IMR-90 (cell line): ENCODE measurements around the gene TTLL11. TPM values are rescaled to one million over a fixed set of nuclear protein-coding genes. Genes with fewer than 3 reads are reported as not detected.

Experiments
- ATAC-seq: fragments of 200-7000 bp; cut with Tn5 transposase; 2 replicates; pipeline ENCODE4 v1.9.1; 2020; ENCODE audit warnings: low read depth, mild to moderate bottlenecking, moderate library complexity
- BruUV-seq: library from RNA; stranded (reverse); fragments of 400-500 nt; replicated peaks from 2 replicates; lab custom pipeline; 2021; lab: Mats Ljungman, UMichigan
- CTCF ChIA-PET: fragments of 300-600 bp; formaldehyde crosslinking; extraction: SDS; loops from one replicate; lab custom pipeline; 2021; ENCODE audit warnings: antibody characterized with exemption; lab: Yijun Ruan, JAX
- POLR2A ChIA-PET: fragments of 300-600 bp; sonication (Branson Sonifier 250); formaldehyde crosslinking; loops from one replicate; lab custom pipeline; 2022; ENCODE audit warnings: antibody characterized with exemption; ENCODE audit not compliant: unreplicated experiment; lab: Charles Lee
- DNase-seq: peaks from one replicate; pipeline ENCODE4 v3.0.0; 2013
- H2AFZ ChIP-seq: replicated peaks from 2 replicates; pipeline ENCODE3; 2013; ENCODE audit warnings: low read length, mild to moderate bottlenecking; ENCODE audit not compliant: poor library complexity
- H2AK5ac ChIP-seq: 2 replicates; pipeline ENCODE4 v1.6.1; 2013; ENCODE audit warnings: low read depth, low read length, inconsistent platforms
- H2AK9ac ChIP-seq: replicated peaks from 2 replicates; pipeline ENCODE3; 2013; ENCODE audit warnings: mild to moderate bottlenecking, low read depth, low read length, moderate library complexity; ENCODE audit not compliant: poor library complexity
- H2BK120ac ChIP-seq: 2 replicates; pipeline ENCODE4 v1.6.1; 2013; ENCODE audit warnings: low read depth, low read length, inconsistent platforms
- H2BK15ac ChIP-seq: 3 replicates; pipeline ENCODE4 v1.6.1; 2013; ENCODE audit warnings: low read depth, low read length, inconsistent platforms
- H2BK20ac ChIP-seq: 2 replicates; pipeline ENCODE4 v1.6.1; 2013; ENCODE audit warnings: low read depth, mild to moderate bottlenecking, inconsistent platforms, low read length, moderate library complexity
- H2BK5ac ChIP-seq: 2 replicates; pipeline ENCODE4 v1.6.1; 2013; ENCODE audit warnings: mild to moderate bottlenecking, low read depth, low read length, inconsistent platforms; ENCODE audit not compliant: poor library complexity, severe bottlenecking
- H3K14ac ChIP-seq: replicated peaks from 2 replicates; pipeline ENCODE4 v1.6.1; 2013; ENCODE audit warnings: low read depth, low read length, inconsistent platforms
- H3K18ac ChIP-seq: 2 replicates; pipeline ENCODE4 v1.6.1; 2013; ENCODE audit warnings: low read depth, low read length, control low read depth
- H3K23ac ChIP-seq: 2 replicates; pipeline ENCODE4 v1.6.1; 2013; ENCODE audit warnings: low read depth, low read length, inconsistent platforms
- H3K27ac ChIP-seq: 2 replicates; pipeline ENCODE4 v1.5.1; 2013; ENCODE audit warnings: mild to moderate bottlenecking, control low read depth, low read length; ENCODE audit not compliant: insufficient read depth
- H3K27me3 ChIP-seq: 2 replicates; pipeline ENCODE4 v1.6.1; 2013; ENCODE audit warnings: low read length; ENCODE audit not compliant: control insufficient read depth, insufficient read depth
- H3K36me3 ChIP-seq: 2 replicates; pipeline ENCODE4 v1.6.1; 2013; ENCODE audit warnings: low read length, mixed read lengths; ENCODE audit not compliant: control insufficient read depth, insufficient read depth
- H3K4ac ChIP-seq: 2 replicates; pipeline ENCODE4 v1.6.1; 2013; ENCODE audit warnings: low read depth, low read length, inconsistent platforms
- H3K4me1 ChIP-seq: 2 replicates; pipeline ENCODE4 v1.6.1; 2013; ENCODE audit warnings: low read length, mixed read lengths; ENCODE audit not compliant: control insufficient read depth, insufficient read depth
- H3K4me2 ChIP-seq: 2 replicates; pipeline ENCODE4 v1.6.1; 2013; ENCODE audit warnings: low read depth, mild to moderate bottlenecking, control low read depth, low read length, moderate library complexity
- H3K4me3 ChIP-seq: 2 replicates; pipeline ENCODE4 v1.5.1; 2013; ENCODE audit warnings: low read depth, mild to moderate bottlenecking, control low read depth, low read length, moderate library complexity; ENCODE audit not compliant: insufficient read depth
- H3K56ac ChIP-seq: 2 replicates; pipeline ENCODE4 v1.6.1; 2013; ENCODE audit warnings: low read length, inconsistent platforms; ENCODE audit not compliant: insufficient read depth; ENCODE audit errors: extremely low read depth
- H3K79me1 ChIP-seq, 2 experiments: 2 replicates each; pipeline ENCODE4 v1.6.1; 2013; ENCODE audit warnings: low read length in 2 of 2, inconsistent platforms in 1 of 2, low read depth in 1 of 2
- H3K9ac ChIP-seq: 2 replicates; pipeline ENCODE4 v1.6.1; 2013; ENCODE audit warnings: low read depth, low read length, control low read depth
- H3K9me1 ChIP-seq: 2 replicates; pipeline ENCODE4 v1.6.1; 2013; ENCODE audit warnings: low read length, inconsistent platforms; ENCODE audit not compliant: insufficient read depth
- H3K9me3 ChIP-seq: 2 replicates; pipeline ENCODE4 v1.6.1; 2013; ENCODE audit warnings: low read length; ENCODE audit not compliant: control insufficient read depth, insufficient read depth
- H4K20me1 ChIP-seq: 2 replicates; pipeline ENCODE4 v1.6.1; 2013; ENCODE audit warnings: low read length, inconsistent platforms; ENCODE audit not compliant: insufficient read depth
- H4K5ac ChIP-seq: 2 replicates; pipeline ENCODE4 v1.6.1; 2013; ENCODE audit warnings: mild to moderate bottlenecking, low read depth, low read length, control low read depth
- H4K8ac ChIP-seq, 2 experiments: 2 replicates each; pipeline ENCODE4 v1.6.1; 2013; ENCODE audit warnings: low read depth in 2 of 2, low read length in 2 of 2, control low read depth in 1 of 2, inconsistent platforms in 1 of 2
- H4K91ac ChIP-seq: 2 replicates; pipeline ENCODE4 v1.6.1; 2013; ENCODE audit warnings: low read depth, low read length, inconsistent platforms; ENCODE audit not compliant: insufficient read depth
- BHLHE40 ChIP-seq: fragments of 150-350 bp; IDR thresholded peaks from 2 replicates; pipeline ENCODE4 v1.6.1; 2016; ENCODE audit warnings: mild to moderate bottlenecking, low read depth, low read length
- CEBPB ChIP-seq: IDR thresholded peaks from 2 replicates; pipeline ENCODE4 v1.6.1; 2012; ENCODE audit warnings: low read depth, low read length, improper control_type of control experiment
- CHD1 ChIP-seq: IDR thresholded peaks from 2 replicates; pipeline ENCODE4 v1.6.1; 2012; ENCODE audit warnings: low read depth, low read length, improper control_type of control experiment
- FOS ChIP-seq: fragments of 150-350 bp; IDR thresholded peaks from 2 replicates; pipeline ENCODE4 v1.6.1; 2016; ENCODE audit warnings: low read depth, low read length
- MAFK ChIP-seq: IDR thresholded peaks from 2 replicates; pipeline ENCODE4 v1.6.1; 2012; ENCODE audit warnings: low read depth, low read length, improper control_type of control experiment
- MAZ ChIP-seq: IDR thresholded peaks from 2 replicates; pipeline ENCODE4 v1.6.1; 2012; ENCODE audit warnings: low read depth, mild to moderate bottlenecking, low read length, improper control_type of control experiment, moderate library complexity, borderline replicate concordance
- MXI1 ChIP-seq: IDR thresholded peaks from 2 replicates; pipeline ENCODE4 v1.6.1; 2012; ENCODE audit warnings: low read depth, mild to moderate bottlenecking, low read length, moderate library complexity, borderline replicate concordance
- NFE2L2 ChIP-seq: fragments of 150-350 bp; IDR thresholded peaks from 2 replicates; pipeline ENCODE4 v1.6.1; 2016; ENCODE audit warnings: low read depth, mild to moderate bottlenecking, low read length
- POLR2A ChIP-seq: IDR thresholded peaks from 2 replicates; pipeline ENCODE4 v1.6.1; 2012; ENCODE audit warnings: mild to moderate bottlenecking, low read depth, low read length
- RAD21 ChIP-seq: IDR thresholded peaks from 2 replicates; pipeline ENCODE4 v1.6.1; 2012; ENCODE audit warnings: low read length, improper control_type of control experiment
- RCOR1 ChIP-seq: IDR thresholded peaks from 2 replicates; pipeline ENCODE4 v1.6.1; 2012; ENCODE audit warnings: mild to moderate bottlenecking, low read length, improper control_type of control experiment; ENCODE audit not compliant: insufficient replicate concordance
- RFX5 ChIP-seq: IDR thresholded peaks from 2 replicates; pipeline ENCODE4 v1.8.0; 2012; ENCODE audit warnings: low read depth, mild to moderate bottlenecking, low read length, moderate library complexity
- SMC3 ChIP-seq: fragments of 150-350 bp; IDR thresholded peaks from 2 replicates; pipeline ENCODE4 v1.6.1; 2016; ENCODE audit warnings: low read depth, mild to moderate bottlenecking, antibody characterized with exemption, low read length, moderate library complexity
- WGBS, 2 experiments: methylation state at CpG; one replicate each; pipeline versions ENCODE4 v1.1.5 to v1.1.7; 2013; ENCODE audit warnings: missing lambda C conversion rate in 2 of 2; ENCODE audit not compliant: insufficient read length in 1 of 2; ENCODE audit errors: extremely low coverage in 2 of 2; 5-methylcytosine and 5-hydroxymethylcytosine counted together
- dilution Hi-C: fragments of 300-500 bp; cut with HindIII; formaldehyde crosslinking; loops from one replicate; pipeline ENCODE4 v1.14.3; 2018; ENCODE audit warnings: low sequenced_read_pairs; ENCODE audit not compliant: unreplicated experiment
- in situ Hi-C: fragments of 300-500 bp; cut with MboI; formaldehyde crosslinking; loops from 3 replicates; pipeline ENCODE4 v1.14.3; 2019; ENCODE audit warnings: low sequenced_read_pairs, inconsistent platforms, mixed read lengths
- intact Hi-C: fragments of 100-400 bp; cut with micrococcal nuclease; formaldehyde crosslinking; loops from 2 replicates; pipeline ENCODE4 v1.10.0; 2022
- polyA plus RNA-seq, 3 experiments: library from polyadenylated mRNA; depleted of rRNA; stranded (reverse); fragments of >200 nt; gene quantifications; 2 replicates each; pipeline ENCODE4 v1.2.3, GENCODE V29; 2012; ENCODE audit warnings: low replicate concordance in 1 of 3
- total RNA-seq: library from RNA; depleted of rRNA; stranded (reverse); fragments of >200 nt; gene quantifications from 2 replicates; pipeline ENCODE4 v1.2.3, GENCODE V29; 2012
- TF ChIP-seq, protein P1 (sequence below): fragments of 150-350 bp; IDR thresholded peaks from 2 replicates; pipeline ENCODE4 v1.6.1; 2017; ENCODE audit warnings: mild to moderate bottlenecking, antibody characterized with exemption, low read length, low read depth
- TF ChIP-seq, protein P2 (sequence below): fragments of 150-350 bp; IDR thresholded peaks from 2 replicates; pipeline ENCODE4 v1.6.1; 2016; ENCODE audit warnings: low read depth, mild to moderate bottlenecking, low read length, moderate library complexity, borderline replicate concordance
- TF ChIP-seq, protein P3 (sequence below): conservative IDR thresholded peaks from 2 replicates; pipeline ENCODE4 v1.5.1; 2012; ENCODE audit warnings: mild to moderate bottlenecking, low read depth, low read length, improper control_type of control experiment

TTLL11 gene
- total and polyA plus RNA-seq, 2 of the 4 experiments (the other 2 are of a cell fraction) = 2.0 to 4.6 TPM

DNA sequence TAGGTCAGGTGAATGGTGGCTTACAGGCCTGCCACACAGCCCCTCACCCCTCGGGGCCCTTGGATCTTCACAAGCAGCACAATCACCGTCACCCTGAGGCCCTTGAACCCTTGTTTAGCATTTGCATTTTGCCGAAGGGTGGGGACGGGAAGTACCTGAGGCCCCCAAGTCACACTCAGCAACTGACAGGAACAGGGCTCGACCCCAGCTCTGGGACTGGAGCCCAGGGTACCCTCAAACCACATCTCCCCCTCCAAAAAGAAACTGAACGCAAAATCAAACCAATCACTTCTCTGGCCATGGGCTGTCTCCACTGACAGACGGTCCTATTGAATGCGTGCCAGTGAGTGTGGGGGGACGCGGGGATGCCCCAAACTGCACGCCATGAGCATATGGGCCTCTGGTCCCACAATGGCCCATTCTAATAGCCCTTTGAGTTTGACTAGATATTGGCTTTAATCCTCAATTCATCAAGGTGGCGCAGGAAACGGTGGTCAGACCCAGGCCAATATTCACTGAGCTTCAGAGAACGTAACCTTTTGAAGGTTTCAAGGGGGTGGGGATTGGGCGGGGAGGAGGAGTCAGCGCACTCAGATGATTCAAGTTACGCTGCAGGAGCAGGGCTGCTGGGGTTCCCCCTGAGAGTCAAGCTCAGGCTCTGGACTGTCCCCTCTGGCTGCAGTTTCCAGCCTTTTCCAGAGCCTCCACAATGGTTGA lies 265.7 kb downstream of the TTLL11 start:
- POLR2A ChIA-PET = no interaction called here
- Histone ChIP-seq H3K9me3 (no peaks in the 10 kb centered on the region), H3K27ac (no peak overlapping the region), H4K91ac (no peak overlapping the region), H2BK5ac (no peak overlapping the region), H2AK9ac (no peak overlapping the region), H2BK20ac (no peak overlapping the region), H4K8ac (no peak overlapping the region), H3K56ac (no peak overlapping the region), H3K79me1 (no peaks in the 10 kb centered on the region), H3K9me1 (peaks cover 3% of the 10 kb centered on the region; the same call in 1 of the 2 replicates), H3K9ac (no peak overlapping the region), H2BK120ac (no peak overlapping the region), H2AFZ (no peak overlapping the region), H3K4me3 (no peak overlapping the region), H3K4me1 (peaks cover 8% of the 10 kb centered on the region), H3K4me2 (no peak overlapping the region), H2AK5ac (no peak overlapping the region), H2BK15ac (no peak overlapping the region), H3K36me3 (no peaks in the 10 kb centered on the region), H3K27me3 (no peaks in the 10 kb centered on the region), H4K20me1 (no peaks in the 10 kb centered on the region), H3K14ac (no peak overlapping the region), H4K5ac (no peak overlapping the region), H3K18ac (no peak overlapping the region), H3K4ac (no peak overlapping the region), H3K23ac (no peak overlapping the region)
- intact Hi-C loops (no loop called here), dilution Hi-C loops (no loop called here), in situ Hi-C loops (no loop called here)
- 74% methylated on average over 6 of the region's 17 CpGs; no CpG with 5 or more reads in 1 of the 2 experiments for whole genome bisulfite sequencing, 2 experiments
- CTCF ChIA-PET = no interaction called here
- DNase-seq (no peak), ATAC-seq (no peak)
- no TSS peak for BruUV-seq
- TF ChIP-seq CEBPB = no peak
- no peak for TF ChIP-seq RFX5
- TF ChIP-seq, protein P1, sequence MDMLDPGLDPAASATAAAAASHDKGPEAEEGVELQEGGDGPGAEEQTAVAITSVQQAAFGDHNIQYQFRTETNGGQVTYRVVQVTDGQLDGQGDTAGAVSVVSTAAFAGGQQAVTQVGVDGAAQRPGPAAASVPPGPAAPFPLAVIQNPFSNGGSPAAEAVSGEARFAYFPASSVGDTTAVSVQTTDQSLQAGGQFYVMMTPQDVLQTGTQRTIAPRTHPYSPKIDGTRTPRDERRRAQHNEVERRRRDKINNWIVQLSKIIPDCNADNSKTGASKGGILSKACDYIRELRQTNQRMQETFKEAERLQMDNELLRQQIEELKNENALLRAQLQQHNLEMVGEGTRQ = no peak
- no peak for TF ChIP-seq RAD21
- TF ChIP-seq BHLHE40 = no peak
- TF ChIP-seq SMC3 = no peak
- TF ChIP-seq POLR2A = no peak
- no peak for TF ChIP-seq CHD1
- TF ChIP-seq MAZ = no peak
- TF ChIP-seq, protein P2, sequence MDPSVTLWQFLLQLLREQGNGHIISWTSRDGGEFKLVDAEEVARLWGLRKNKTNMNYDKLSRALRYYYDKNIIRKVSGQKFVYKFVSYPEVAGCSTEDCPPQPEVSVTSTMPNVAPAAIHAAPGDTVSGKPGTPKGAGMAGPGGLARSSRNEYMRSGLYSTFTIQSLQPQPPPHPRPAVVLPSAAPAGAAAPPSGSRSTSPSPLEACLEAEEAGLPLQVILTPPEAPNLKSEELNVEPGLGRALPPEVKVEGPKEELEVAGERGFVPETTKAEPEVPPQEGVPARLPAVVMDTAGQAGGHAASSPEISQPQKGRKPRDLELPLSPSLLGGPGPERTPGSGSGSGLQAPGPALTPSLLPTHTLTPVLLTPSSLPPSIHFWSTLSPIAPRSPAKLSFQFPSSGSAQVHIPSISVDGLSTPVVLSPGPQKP = no peak
- no peak for TF ChIP-seq MAFK
- no peak for TF ChIP-seq MXI1
- TF ChIP-seq, protein P3, sequence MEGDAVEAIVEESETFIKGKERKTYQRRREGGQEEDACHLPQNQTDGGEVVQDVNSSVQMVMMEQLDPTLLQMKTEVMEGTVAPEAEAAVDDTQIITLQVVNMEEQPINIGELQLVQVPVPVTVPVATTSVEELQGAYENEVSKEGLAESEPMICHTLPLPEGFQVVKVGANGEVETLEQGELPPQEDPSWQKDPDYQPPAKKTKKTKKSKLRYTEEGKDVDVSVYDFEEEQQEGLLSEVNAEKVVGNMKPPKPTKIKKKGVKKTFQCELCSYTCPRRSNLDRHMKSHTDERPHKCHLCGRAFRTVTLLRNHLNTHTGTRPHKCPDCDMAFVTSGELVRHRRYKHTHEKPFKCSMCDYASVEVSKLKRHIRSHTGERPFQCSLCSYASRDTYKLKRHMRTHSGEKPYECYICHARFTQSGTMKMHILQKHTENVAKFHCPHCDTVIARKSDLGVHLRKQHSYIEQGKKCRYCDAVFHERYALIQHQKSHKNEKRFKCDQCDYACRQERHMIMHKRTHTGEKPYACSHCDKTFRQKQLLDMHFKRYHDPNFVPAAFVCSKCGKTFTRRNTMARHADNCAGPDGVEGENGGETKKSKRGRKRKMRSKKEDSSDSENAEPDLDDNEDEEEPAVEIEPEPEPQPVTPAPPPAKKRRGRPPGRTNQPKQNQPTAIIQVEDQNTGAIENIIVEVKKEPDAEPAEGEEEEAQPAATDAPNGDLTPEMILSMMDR = no peak
- TF ChIP-seq RCOR1 = no peak
- TF ChIP-seq FOS = no peak
- no peak for TF ChIP-seq NFE2L2
